ENCODE measurements around the gene CDK19.
A peak's percentile ranks its signal among the peaks of the same experiment; 100 is the strongest.
"Not testable (repeated sequence)": the region's sequence is repeated elsewhere in the genome, so short reads cannot be mapped to it uniquely, and the experiment has no call there.

CDK19 gene

DNA sequence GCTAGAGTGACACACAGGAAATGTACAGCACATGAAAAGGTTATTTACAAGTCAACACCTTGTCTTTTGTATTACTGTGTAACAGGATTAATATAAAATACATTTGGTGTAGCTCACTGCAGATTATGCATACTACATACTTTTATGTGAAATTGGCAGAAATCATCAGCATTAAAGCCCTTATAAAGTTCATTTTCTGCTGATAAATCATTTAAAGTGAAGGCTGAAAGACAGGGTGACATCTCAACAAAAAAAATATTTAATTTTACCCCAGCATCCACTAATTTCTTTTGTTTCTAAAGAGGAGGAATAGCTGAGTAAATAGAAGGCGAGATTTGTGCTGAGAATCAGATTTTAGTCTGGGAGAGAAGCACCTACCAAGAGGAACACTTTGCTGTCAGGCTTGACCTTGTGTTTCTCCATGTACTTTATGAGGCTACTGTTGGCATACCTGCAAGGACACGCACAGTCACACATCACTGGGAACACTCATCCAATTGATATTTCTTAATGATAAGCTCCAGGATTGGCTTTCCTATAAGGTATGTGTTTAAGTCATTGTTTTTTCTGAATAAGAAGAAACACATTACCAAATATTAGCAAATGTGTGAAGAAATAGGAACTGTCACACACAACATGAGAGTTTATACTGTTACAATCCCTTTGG is 192.2 kb downstream of the CDK19 start:
- DNase-seq (ENCODE audit: low read depth in 3 of 3), result no peak

DNA sequence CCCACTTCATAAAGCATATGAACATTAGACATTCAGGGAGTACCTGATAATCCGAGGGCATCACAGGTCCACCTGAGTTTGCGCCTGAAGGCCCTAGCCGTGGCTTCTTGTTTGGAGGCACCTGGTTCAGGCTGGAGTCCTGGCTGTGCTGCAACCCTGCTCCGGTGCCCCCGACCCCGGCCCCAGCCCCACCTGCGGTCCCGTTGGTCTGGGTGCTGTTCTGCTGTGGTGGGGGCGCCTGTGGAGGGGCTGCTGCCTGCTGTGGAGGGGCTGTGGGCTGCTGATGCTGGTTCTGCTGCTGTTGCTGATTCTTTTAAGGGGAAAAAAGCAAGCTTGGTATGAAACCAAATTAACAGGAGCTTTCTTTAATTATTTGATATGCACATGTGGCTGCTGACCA is 194.2 kb downstream of the CDK19 start:
- no peak for DNase-seq (ENCODE audit: low read depth in 3 of 3)

DNA sequence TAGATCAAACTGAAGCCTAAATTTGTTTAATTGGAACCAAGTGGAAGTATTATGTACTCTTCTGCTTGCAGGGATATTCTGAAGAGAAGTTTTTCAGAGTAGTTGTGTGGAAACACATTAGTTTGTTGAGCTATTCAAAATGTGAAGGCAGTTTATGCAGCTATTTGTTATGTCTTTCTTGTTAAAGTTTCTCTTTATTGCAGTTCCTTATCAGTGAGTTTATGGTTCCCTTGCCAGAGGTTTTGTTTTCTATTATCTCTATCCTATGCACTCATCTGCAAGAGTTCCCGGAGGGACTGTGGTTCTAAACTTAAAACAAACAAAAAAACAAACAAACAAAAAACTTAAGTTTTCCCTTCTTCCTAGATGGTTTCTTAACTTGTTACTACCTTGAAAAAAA is 195.2 kb downstream of the CDK19 start:
- no peak for DNase-seq (ENCODE audit: low read depth in 3 of 3)

DNA sequence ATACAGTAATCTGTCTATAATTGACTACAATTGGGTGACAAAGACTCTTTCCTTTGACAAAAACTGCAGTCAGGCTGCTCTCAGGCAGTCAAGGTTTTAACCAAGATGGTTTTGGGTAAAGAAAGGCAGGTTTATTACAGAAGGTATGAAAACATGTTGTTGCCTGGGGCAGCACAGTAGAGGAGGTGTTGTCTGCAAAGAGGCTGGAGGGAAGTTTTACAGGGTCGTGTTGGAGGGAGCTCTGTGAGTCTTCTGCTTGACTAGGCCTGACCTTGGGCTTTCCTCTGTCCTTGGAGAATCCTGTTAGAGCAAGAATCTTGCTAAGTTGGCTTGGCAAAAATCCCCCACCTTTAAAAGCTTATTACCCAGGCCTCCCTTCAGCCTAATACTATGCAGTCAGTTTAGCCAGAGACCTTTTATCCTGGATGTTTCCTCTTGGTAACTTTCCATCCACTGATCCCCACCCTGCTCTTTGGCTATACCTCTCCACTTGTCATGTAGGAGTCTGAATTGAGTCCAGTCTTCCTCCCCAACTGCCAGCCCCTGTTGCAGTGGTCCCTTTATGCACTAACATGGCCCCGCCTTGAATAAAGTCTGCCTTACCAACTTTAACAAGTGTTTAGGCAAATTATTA is 195.9 kb downstream of the CDK19 start:
- no peak for DNase-seq (ENCODE audit: low read depth in 3 of 3)

DNA sequence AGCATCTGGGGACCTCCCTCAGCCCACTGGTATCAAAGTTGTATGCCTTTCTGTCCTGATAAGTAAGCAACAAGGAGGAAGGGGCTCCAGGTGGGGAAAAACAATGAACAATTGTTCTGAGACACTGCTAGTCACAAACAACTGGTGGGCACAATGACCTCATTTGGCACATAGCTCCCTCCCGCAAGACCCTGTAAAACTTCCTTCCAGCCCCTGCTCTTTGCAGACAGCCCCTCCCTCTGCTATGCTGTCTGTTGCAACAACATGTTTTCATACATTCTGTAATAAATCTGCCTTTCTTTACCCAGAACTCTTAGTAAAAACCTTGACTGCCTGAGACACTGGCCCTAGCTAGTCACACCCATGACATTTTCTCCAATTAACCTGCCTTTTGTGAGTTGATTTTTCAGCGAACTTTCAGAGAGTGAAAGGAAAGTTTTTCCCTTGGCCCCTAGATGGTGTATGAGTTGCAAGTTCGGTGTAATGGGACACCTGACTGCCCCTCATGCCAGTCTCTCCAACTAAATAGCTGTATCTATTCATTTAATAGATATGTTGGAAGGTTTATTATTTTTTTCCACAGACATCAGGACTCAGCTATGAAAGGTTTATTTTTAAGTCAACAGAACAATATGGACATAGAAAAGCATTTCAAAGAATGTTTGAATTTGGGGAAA is 196.5 kb downstream of the CDK19 start:
- DNase-seq (ENCODE audit: low read depth in 3 of 3), result no peak

DNA sequence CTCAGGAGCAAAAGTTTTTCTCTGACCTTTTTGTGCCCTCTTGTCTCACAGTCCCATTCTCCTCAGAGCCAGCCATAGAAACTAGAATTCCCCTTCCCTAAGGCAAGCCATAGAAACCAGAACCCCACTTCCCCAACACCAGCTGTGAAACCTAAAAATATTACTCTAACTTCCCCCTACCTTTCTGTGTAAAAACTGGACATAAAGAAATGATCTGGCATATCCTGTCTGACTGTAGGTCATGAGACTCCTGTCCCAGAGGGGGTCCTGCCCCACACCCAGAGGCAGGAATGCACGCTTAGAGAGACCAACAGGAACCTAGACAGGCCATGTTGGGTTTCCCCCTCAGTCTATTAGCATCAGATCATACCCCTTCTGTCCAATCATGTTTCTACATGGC is 198.2 kb downstream of the CDK19 start:
- DNase-seq (ENCODE audit: low read depth in 3 of 3), result no peak

DNA sequence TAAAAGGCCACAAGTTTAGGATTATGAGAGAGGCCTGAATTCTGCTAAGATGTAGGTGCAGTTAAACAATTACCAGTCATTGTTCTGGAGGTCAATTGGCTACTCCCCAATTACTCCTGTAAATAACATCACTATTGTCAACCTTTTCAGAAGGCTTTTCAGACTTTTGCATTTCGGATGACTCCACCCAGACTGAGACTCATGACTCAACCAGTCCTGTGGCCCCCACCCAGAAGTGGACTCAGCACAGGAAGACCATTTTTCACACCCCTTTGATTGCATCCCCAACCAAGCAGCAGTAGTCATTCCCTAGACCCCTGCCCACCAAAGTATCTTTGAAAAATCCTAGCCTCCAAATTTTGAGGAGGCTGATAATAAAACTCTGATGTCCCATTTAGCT is 199.5 kb downstream of the CDK19 start:
- DNase-seq (ENCODE audit: low read depth in 3 of 3), result no peak

DNA sequence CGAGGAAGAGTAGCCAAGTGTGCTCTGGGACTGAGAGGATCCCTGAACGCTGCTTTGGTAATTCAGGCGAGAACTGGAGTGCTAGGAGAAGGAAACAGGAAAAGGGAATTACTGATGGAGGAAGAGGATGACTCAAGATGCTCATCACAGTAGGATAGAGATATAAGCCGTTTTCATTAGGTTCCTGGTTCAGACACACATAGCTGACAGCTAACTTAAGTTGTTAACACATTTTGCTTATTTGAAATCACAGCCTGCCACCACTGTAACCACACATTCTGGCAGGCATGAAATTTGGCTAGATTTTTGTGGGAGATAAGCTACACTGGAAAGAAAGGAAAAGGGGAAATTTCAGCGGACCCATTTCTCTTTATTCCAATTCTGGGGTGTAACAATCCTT is 200.7 kb downstream of the CDK19 start:
- DNase-seq (ENCODE audit: low read depth in 3 of 3), result no peak

DNA sequence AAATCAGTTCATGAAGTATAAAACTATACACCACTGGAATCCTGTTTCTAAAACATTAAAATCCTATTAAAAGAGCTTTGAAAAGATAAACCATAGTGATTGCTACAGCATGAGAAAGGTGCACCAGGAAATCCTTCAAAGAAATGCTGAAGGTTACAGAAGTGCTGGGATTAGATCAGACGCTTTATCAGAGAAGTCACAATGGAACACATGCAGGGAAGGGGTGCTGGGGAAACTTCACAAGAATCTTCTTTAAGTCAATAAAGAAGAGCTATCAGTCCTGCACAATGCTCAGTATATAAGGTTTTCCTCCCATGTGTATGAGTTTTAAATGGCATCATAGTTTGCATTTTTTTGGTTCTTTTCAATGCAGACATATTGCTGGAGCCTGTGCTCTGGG is 201.2 kb downstream of the CDK19 start:
- DNase-seq (ENCODE audit: low read depth in 3 of 3), result no peak

DNA sequence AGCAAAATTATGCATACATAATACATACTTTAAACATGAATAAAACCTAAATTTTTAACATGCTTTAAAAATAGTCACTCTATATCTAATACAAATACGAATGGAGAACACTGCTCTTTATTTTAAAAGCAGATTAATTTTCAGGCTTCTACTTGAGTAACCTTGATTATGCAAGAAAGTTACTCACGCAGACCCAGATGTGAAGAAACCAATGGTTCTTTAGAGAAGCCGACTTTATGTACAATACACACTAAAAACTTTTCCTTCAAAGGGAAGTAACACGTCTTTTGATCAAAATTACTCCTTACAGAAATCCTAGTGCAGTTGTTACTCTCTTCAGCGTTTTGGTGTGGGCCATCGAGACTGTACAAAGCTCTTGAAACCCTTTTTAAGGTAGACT is 201.9 kb downstream of the CDK19 start:
- DNase-seq (ENCODE audit: low read depth in 3 of 3), result no peak

DNA sequence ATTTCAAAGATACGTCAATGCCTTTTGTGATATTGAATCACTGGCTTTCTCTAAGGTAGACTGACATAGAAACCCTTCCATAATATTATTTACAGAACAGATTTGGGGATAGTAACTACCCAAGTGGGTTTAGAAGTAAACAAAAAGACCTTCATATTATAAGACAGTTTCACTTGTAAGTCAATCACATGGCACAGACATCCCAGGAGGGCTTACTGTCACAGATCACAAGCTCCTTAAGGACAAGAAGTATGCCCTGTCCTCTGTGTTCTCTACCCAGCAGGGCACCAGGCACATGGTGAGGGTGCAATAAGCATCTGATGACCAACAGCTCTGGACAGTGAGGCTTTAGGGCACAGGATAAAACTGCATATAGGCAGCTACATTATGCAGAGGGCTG is 203.0 kb downstream of the CDK19 start:
- no peak for DNase-seq (ENCODE audit: low read depth in 3 of 3)

DNA sequence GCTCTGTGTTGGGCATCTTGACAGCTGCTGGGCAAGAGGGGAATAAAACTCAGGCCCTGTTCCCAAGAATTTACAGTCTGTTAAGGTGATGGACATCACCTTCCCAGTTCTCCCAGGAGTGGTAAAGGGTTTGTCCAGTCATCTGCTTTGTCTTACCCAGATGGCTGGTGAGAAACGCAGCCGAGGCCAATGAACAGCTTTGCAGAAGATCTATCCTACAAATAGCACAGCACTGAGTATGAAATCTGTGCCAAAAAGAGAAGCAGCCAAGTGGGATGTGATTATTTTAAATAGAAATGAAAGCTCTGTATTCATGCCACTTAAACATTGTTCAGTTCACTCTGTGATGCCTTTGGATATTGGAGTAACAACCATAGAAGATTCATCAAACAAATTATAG is 206.2 kb downstream of the CDK19 start:
- DNase-seq (ENCODE audit: low read depth in 3 of 3), result no peak

DNA sequence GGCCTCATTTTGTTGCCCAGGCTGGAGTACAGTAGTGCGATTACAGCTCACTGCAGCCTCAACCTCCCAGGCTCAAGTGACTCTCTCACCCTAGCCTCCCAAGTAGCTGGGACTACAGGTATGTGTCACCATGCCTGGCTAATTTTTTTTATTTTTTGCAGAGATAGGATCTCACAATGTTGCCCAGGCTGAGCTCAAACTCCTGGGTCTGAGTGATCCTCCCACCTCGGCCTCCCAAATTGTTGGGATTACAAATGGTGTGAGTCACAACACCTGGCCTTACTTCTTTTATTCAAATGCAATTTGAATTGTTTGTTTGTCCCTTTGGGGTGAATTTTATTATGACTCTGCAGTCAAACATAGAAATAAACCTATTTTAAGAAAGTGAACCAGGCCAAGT is 207.1 kb downstream of the CDK19 start:
- DNase-seq (ENCODE audit: low read depth in 3 of 3), result no peak

DNA sequence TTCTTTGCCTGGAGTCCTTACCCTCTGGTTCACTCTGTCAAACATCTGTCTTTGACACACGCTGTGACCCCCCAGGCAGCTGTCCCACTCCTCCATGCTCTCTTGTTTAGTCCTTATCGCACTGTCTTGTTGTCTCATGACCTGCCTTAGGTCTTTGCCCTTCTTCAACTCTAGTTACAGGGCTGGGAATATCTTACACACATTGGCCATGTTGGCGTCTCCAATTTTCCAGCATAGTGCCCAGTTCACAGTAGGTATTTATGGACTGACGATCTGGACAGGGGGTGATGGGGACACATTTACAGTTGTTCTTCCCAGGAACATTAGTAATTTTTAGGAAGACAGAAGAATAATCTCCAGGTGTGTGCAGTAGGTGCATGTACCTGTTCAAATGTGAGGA is 209.1 kb downstream of the CDK19 start:
- no peak for DNase-seq (ENCODE audit: low read depth in 3 of 3)

DNA sequence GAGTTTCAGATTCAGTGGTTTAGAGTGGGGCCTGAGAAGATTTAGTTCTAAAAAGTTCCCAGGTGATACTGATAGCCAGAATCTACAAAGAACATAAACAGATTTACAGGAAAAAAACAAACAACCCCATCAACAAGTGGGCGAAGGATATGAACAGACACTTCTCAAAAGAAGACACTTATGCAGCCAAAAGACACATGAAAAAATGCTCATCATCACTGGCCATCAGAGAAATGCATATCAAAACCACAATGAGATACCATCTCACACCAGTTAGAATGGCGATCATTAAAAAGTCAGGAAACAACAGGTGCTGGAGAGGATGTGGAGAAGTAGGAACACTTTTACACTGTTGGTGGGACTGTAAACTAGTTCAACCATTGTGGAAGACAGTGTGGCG is 214.6 kb downstream of the CDK19 start:
- DNase-seq (ENCODE audit: low read depth in 3 of 3), result not testable (repeated sequence)

DNA sequence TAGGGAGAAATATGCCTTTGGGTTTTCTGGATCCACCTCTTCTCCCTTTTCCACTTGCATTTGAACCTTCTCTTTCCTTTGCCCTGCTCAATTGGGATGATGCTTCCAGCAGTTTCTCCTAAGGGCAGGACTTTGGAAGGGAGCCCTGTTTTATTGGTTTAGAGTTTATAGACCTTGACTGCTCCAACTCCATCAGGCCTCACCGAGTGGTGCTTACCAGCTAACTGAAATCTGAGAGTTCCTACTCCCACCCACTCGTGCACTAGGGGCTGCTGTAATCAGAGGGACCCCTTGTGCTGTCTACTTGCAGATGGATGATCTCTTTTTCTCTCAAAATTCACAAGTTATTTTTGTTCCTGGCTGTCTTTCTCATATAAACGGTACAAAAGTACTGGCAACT is 217.5 kb downstream of the CDK19 start:
- DNase-seq (ENCODE audit: low read depth in 3 of 3), result no peak

DNA sequence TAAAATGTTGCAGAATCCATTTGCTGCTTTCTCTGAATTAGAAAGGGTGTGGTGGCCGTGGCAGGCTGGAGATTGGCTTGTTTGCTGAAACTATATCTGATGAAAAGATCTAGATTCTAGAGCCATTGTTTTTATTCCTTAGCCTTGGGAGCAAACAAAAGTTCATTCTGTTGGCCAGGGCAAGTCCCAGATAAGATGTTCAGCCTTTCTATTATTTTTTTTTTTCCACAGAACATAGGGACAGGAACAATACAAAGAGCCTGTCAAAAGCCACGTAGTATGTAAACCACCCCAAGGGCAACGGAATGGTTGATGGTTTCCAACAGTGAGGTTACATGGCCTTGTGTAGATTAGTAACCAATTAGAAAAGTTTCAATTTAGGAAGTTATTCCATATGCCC is 218.9 kb downstream of the CDK19 start:
- no peak for DNase-seq (ENCODE audit: low read depth in 3 of 3)

DNA sequence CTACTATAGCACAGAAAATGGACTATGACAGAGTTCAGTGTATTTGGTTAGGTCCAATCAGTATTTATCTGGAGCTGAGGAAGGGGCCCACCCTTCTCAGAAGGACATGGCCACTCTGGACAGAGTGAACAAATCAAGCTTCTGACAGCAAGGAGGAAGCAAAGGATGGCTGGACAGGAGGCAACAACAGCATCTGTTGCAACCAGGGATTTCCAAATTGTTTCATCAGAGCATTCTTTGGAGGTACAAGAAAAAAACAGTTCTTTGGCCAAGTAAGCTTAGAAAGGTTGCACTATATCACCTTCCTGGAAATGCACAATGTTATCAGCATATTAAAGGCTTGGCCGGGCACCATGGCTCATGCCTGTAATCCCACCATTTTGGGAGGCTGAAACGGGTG is 220.2 kb downstream of the CDK19 start:
- no peak for DNase-seq (ENCODE audit: low read depth in 3 of 3)

DNA sequence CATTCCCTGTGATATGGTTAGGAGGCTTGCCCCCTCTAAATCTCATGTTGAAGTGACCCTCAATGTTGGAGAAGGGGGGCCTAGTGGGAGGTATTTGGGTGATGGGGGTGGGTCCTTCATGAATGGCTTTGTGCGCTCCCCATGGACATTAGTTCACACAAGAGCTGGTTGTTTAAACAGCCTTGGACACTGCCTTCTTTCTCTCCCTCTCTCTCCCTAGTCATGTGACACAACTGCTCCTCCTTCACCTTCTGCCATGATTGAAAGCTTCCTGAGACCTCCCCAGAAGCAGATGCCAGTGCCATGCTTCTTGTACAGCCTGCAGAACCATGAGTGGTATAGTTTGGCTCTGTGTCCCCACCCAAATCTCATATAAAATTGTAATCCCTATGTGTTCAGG is 221.6 kb downstream of the CDK19 start:
- no peak for DNase-seq (ENCODE audit: low read depth in 3 of 3)

DNA sequence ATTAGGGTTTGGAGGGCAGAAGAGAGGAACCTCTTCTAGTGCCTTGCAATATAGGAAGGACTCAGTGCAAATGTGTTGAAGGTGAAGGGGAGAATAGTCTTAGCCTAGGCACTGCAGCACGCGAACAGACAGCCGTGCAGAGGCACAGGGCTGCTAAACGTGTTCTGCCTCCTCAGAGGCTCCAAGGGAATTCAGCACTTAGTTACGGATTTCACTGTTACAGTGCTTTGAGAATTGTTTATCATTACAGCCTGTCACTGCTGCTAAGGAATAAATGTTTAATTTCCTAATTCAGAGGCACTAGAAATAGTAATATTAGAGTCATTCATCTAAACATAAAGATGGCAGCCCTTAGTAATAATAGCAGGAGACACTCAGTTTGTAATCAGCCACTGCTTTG is 222.5 kb downstream of the CDK19 start:
- no peak for DNase-seq (ENCODE audit: low read depth in 3 of 3)

DNA sequence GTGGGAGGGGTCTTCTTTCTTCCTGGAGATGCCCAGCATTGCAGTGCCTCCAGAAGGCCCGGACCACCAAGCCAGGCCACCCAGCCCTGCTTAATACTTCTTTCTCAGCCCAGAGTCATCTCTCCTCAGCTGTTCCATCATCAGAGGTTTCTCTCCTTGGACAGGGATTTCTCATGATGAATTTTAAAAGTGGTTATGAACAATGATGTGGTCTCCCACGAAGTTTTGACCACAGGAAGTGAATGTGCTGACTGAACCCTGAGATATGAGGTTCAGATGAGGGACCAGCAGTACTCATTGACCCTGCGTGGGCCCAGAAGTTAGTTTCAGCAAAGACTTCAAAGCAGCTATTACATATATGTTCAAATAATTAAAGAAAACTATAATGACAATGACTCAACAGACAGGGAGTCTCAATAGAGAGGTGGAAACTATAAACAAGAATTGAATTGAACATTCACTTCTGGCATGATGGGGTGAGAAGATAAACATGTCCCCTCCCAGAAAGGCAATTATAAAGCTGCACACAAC is 224.4 kb downstream of the CDK19 start:
- DNase-seq (ENCODE audit: low read depth in 3 of 3), result peak in 1 of 3 experiments; percentile 16

DNA sequence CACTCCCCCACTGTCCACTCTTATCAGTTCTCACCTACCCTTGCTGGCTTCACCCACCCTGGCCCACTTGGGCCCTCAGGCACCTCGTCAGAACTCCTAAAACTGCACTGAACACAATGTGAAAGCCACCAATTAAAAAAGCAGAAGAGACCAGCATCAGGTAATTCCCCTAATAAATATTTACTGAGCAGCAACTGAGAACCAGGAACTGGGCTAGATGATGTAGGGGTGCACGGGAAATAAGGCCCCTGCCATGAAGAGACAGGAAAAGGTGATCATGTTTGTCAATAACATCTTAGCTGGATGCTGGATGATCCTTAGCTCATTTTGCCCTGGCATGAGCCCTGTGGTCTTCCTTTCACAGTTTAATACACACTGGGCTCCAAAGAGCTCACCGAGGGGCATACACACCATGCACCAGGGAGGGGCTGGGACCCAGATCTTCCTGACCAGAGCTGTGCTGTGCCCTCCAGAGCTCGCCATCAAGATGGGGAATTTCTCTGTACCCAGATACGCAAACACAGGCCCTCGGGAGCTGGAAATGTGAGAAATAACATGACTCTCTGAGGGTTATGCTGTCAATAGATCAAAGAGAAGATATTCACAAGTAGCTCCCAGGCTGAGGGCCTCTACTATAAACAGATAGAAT is 225.3 kb downstream of the CDK19 start:
- DNase-seq (ENCODE audit: low read depth in 3 of 3), result no peak

DNA sequence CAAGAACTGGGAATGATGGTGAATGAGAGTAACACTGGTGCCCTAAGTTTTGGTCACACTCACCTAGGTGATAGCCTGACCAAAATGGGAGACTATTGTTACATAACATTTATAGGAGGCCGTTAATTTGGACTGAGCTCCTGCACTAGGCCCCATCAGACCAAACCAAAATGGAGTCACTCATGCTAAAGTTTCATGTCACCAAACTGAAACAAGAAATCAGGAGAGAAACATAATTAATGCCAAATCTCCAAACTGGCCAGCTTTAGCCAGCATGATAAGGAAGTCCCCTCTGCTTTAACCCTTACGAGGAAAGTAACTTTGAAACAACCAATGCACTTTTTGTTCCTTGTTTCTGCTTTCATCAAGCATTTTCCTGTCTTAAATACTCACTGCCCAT is 227.9 kb downstream of the CDK19 start:
- DNase-seq (ENCODE audit: low read depth in 3 of 3), result no peak
